AG04449 (cell line): ENCODE data around the gene MAP3K21.

Source experiments
- CTCF ChIA-PET: fragments of 350-600 bp; formaldehyde crosslinking; extraction: SDS; loops from one replicate; lab custom pipeline; 2021; ENCODE audit warnings: antibody characterized with exemption; lab: Yijun Ruan, JAX
- POLR2A ChIA-PET: fragments of 400-600, 350-600 bp; formaldehyde crosslinking; extraction: SDS; loops from one replicate; lab custom pipeline; 2020; ENCODE audit warnings: antibody characterized with exemption, inconsistent platforms; lab: Yijun Ruan, JAX
- DNase-seq: peaks from one replicate; pipeline ENCODE4 v3.0.0-alpha.2; 2010; ENCODE audit warnings: low read depth, low spot score
- H3K4me3 ChIP-seq: 2 replicates; pipeline ENCODE4 v1.5.1; 2011; ENCODE audit warnings: low read depth, mild to moderate bottlenecking, control low read depth, low read length
- TF ChIP-seq, protein P1 (sequence below): IDR thresholded peaks from one replicate; pipeline ENCODE4 v1.5.1; 2011; ENCODE audit warnings: mild to moderate bottlenecking, moderate library complexity, low read length, control low read depth, inconsistent platforms; ENCODE audit not compliant: insufficient read depth; ENCODE audit errors: missing control alignments

The MAP3K21 gene

DNA sequence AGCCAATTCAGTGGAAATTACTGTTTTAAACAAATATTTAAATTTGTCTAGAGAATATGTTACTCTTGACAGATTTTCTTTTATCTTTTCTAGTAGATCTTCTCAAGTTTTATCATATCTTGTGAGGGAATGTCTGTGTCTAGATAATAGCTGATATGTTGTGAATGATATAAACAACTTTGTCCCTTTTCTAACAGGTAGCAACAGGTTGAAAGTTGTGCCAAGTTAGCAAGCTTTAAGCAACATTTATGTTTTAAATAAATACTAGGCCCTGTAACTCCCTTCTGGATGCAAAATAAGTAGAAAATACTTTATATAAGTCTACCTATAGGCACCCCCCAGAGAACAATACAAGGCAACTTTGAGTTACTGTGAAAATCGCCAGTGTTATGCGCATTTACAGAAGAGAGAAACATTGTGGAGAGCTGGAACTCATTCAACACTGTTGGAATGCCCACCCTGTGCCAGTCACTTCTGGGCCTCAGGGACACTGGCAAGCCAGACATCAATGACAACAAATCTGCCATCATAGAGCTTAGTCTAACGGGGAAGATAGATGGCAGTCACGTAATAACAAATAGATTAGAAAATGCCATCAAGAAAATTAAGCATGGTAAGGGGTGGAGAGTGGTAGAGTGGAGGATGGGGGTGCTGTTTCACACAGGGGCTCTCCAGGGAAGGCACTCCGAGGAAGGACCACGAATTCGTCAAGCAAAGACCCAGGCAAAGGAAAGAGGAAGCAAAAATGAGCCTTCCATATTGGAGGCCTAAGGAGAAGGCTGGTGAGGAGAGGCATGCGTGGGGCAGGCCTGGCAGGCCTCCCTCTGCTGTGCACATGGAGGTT lies 4.4 kb downstream of the MAP3K21 start:
- POLR2A ChIA-PET = no interaction called here
- no peak overlapping the region for H3K4me3 ChIP-seq
- DNase-seq = no peak
- CTCF ChIA-PET = no interaction called here
- TF ChIP-seq, protein P1, sequence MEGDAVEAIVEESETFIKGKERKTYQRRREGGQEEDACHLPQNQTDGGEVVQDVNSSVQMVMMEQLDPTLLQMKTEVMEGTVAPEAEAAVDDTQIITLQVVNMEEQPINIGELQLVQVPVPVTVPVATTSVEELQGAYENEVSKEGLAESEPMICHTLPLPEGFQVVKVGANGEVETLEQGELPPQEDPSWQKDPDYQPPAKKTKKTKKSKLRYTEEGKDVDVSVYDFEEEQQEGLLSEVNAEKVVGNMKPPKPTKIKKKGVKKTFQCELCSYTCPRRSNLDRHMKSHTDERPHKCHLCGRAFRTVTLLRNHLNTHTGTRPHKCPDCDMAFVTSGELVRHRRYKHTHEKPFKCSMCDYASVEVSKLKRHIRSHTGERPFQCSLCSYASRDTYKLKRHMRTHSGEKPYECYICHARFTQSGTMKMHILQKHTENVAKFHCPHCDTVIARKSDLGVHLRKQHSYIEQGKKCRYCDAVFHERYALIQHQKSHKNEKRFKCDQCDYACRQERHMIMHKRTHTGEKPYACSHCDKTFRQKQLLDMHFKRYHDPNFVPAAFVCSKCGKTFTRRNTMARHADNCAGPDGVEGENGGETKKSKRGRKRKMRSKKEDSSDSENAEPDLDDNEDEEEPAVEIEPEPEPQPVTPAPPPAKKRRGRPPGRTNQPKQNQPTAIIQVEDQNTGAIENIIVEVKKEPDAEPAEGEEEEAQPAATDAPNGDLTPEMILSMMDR = no peak

DNA sequence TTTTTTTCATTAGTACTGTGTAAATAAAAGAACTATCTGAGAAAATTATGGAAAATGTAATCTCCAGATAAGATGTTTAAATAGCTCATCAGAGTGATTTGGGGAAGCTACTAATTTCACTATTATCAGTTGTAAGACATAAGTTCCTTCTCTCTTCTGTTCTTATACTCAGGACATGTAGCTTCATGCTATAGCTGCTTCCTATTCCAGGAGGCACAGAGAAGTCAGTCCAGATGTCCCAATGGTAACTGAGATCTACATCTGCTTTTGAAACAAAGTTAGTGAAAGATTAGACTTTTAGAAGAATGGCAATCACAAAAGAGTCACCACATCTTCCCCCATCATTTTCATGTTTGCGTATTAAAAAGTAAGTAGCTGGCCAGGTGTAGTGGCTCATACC lies 5.6 kb downstream of the MAP3K21 start:
- TF ChIP-seq, protein P1 = no peak
- CTCF ChIA-PET = no interaction called here

DNA sequence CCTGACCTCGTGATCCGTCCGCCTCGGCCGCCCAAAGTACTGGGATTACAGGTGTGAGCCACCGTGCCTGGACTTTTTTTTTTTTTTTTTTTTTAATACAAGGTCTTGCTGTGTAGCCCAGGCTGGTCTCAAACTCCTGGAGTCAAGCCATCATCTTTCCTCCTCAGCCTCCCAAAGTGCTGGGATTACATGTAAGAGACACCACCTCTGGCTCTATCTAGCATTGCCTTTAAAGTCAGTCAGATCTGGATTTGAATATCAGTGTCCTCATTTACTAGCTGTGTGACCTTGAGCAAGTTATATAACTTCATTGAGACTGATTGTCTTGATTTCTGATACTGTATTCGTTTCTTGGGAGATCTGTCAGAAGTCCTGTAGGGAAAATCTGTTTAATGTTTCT lies 6.6 kb downstream of the MAP3K21 start:
- DNase-seq = no peak
- no peak overlapping the region for H3K4me3 ChIP-seq
- ChIA-PET POLR2A (no interaction called here), CTCF (no interaction called here)
- TF ChIP-seq, protein P1 = no peak

More for the DNA sequence above, 5.6 kb downstream of the MAP3K21 start:
- H3K4me3 ChIP-seq = no peak overlapping the region
- POLR2A ChIA-PET = no interaction called here
- DNase-seq = no peak

DNA sequence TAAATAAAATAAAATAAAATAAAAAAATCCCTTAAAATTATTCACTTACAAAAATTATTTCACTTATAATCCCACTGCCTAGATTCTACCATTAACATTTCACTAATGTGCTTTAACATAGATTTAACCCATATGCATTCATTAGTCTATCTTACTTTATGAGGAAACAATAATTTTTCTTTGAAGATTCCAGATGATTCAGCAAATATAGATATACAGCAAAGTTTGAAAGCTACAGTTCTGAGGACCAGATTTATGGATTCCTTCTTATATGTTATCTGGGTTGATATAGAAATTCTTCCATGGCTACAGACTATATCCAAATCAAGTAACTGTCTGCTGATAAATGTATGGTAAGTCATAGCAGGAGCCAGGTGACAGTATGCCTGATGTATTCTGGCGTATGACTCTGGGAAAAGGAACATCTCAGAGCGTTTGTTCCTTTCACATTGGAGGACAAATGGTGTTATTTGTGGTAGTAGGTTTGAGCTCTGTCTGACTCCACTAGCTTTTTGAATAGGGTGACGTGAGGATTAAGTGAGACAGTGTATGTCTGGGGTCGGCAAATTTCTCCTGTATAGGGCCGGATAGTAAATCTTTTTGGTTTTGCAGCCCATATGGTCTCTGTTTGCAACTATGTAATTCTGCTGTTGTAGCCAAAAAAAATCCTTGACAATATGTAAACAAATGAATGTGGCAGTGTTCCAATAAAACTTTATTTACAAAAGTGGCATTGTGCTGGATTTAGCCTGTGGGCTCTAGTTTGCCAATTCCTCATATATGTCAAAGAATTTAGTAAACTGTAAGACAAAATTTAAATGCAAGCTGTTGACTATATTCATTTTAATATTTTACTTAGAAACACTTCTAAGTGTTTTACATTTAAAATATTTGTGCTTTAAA lies 9.3 kb downstream of the MAP3K21 start:
- ChIA-PET POLR2A (no interaction called here), CTCF (interaction anchor here (0.9 kb wide), 1 partner anchor 31 kb away, joined by 4 read pairs; no protein-coding TSS in a partner anchor)
- TF ChIP-seq, protein P1 = no peak
- no peak overlapping the region for H3K4me3 ChIP-seq
- no peak for DNase-seq

DNA sequence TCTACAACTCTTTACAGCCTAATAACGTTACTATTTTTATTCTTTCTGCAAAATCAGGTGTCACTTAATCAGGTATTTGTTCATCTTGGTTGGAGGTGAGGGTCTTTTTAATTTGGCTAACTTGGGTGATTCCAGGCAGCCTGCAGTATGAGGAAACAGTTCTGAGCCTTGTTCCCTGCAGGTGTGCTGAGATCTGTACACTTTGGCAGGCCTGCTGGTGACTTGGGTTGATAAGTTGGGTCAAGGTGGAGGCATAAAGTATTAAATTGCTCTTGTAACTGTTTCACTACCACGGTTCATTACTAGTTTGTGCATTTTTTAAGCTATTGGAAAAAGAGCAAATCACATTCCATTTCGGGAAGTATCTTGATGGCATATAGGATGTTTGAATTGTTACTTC lies 10.0 kb downstream of the MAP3K21 start:
- no peak overlapping the region for H3K4me3 ChIP-seq
- POLR2A ChIA-PET = no interaction called here
- CTCF ChIA-PET = interaction anchor here (0.9 kb wide), 1 partner anchor 31 kb away, joined by 4 read pairs; no protein-coding TSS in a partner anchor
- TF ChIP-seq, protein P1 = no peak
- no peak for DNase-seq

DNA sequence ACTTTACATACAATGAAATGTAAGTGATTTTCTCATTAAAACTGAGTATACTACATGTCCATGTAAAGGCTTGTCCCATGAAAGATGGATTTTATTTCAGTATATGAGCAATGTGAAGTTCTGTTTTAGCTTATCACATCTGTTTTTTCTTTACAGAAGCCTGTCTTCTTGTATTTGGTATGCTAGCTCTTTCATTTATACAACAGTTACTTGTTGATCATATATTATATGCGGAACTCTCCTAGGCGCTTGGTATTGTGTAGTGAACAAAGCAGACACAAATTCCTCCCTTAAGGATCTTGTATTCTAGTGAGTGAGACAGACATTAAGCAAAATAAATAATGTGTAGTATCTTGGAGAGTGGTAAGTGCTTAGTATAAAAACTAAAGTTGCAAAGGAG lies 10.6 kb downstream of the MAP3K21 start:
- no peak overlapping the region for H3K4me3 ChIP-seq
- TF ChIP-seq, protein P1 = no peak
- ChIA-PET CTCF (no interaction called here), POLR2A (no interaction called here)
- no peak for DNase-seq
